HL-60/S4 (cell line): Measurements from ENCODE around the gene KSR2.

Experiments used
- in situ Hi-C: fragments of 300-500 bp; cut with MboI; formaldehyde crosslinking; loops from 2 replicates; pipeline ENCODE4 v1.14.3; 2022; ENCODE audit warnings: low sequenced_read_pairs

KSR2 gene

DNA sequence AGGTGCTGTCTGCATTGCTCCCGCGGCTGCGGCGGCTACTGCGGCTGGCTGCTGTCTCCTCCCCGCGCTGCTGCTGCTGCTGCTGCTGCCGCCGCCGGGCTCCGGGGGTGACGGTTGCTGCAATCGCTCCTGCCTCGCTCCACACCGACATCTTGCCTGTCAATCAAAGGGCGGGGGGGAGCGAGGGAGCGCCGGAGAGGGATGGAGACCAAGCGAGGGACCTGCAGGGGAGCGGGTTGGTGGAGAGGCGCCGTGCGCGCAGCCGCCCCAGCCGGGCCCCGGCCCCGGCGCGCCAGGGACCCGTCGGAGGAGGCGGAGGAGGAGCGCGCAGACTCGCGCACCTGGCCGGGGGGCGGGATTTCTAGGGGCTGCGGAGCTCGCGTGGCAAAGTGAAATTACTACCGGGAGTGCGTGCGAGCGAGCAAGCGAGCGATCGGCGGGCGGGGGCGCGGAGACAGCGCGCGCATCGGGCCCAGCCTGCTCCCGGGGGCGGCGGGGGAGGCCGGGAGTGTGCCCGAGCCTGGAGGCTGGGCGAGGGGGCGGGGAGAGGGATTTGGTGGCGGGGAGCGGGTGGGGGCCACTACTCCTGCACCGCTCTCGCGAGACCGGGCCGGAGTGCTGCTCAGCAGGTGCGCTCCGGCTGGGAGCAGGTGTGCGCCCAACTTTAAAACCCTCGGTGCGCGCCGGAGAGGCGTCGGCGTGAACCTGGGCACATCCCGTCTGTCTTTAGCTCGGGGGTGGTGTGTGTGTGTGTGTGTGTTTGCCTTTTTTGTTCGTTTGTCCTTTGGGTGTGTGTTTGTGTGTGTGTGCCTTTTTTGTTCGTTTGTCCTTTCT, at the start of gene KSR2:
Gene KSR2 (minus strand): TSS at position 165 of the 834 bp plus-strand sequence. CDS start 735 bp downstream, outside the sequence.
- in situ Hi-C loops, result no loop called here

DNA sequence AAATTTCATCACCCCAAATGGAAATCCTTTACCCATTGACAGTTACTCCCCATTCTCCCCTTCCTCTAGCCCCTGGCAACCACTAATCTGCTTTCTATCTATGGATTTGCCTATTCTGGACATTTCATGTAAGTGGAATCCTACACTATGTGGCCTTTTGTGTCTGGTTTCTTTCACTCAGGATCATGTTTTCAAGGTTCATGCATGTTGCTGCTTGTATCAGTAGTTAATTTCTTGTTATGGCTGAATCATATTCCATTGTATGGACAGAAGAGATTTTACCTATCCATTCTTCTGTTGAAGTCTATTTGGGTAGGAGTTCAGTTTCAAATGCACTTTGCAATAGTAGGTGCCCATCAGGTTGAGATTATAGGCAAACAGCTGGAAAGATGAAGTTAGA, 49.1 kb upstream of the KSR2 start:
- in situ Hi-C loops, result no loop called here

GRCh38 chr12:118016424-118017264, 47.9 kb upstream of the KSR2 start, which contains the start of gene RFC5:
Gene RFC5 (plus strand): TSS chr12:118016703. CDS start chr12:118016828, 125 bp downstream.
- in situ Hi-C loops, result no loop called here

GRCh38 chr12:118015944-118016343, 47.2 kb upstream of the KSR2 start:
- in situ Hi-C loops, result no loop called here

DNA sequence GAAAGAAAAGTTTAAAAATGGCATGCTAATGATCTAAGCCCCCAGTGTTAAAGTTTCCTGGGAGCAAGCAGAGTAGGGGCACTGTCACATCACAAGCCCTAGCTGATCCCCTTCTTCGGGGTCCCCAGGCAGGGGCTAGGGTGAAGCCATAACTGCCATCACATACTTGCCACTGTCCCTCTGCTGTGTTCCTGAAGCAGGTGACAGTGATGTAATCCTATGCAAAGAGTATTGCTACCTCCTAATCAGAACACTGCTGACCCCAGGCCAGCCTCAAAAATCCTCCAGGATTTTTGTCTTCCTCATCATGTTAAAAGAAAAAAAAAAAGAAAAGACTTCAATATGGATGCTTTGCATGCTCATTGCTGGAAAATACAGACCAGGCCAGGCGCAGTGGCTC, 46.5 kb upstream of the KSR2 start:
- in situ Hi-C loops, result no loop called here

GRCh38 chr12:118013283-118013682, 44.5 kb upstream of the KSR2 start:
- in situ Hi-C loops, result no loop called here

- in situ Hi-C loops, result no loop called here
Observed at GRCh38 chr12:118011961-118012360, 43.2 kb upstream of the KSR2 start.

DNA sequence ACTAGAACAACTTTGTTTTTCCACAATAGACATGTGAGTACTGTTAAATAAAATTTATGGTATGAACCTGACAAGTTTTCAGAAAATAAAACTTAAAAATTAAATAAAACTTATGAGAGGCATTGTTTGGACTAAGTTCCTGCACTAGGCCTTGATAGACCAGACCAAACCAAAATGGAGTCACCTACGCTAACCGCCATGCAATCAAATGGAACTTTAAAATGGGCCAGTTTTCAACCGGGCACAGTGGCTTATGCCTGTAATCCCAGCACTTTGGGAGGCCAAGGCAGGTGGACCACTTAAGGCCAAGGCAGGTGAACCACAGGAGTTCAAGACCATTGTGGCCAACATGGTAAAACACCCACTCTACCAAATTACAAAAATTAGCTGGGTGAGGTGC, 42.6 kb upstream of the KSR2 start:
- in situ Hi-C loops, result no loop called here

DNA sequence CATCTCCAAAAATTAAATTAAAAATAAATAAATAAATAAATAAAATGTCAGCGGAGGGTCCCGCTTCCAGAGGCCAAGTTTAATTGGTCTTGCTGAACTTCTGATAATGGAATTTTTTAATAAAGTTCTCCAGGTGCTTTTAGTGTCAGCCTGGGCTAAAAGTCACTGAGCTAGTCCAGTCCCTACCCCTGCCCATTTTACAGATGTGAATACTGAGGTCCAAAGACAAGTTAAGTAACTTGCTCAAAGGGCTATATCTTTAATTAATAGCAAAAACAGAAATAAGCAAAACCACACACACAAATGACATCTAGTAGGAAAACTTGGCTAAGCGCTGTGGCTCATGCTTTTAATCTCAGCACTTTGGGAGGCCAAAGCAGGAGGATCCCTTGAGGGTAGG, 42.1 kb upstream of the KSR2 start:
- in situ Hi-C loops, result no loop called here

GRCh38 chr12:117999806-118000205, 31.0 kb upstream of the KSR2 start:
- in situ Hi-C loops, result loop anchor here (5.0 kb wide), 1 partner anchor 352 kb away; no protein-coding TSS in a partner anchor

GRCh38 chr12:117998719-117999118, 29.9 kb upstream of the KSR2 start:
- in situ Hi-C loops, result no loop called here

DNA sequence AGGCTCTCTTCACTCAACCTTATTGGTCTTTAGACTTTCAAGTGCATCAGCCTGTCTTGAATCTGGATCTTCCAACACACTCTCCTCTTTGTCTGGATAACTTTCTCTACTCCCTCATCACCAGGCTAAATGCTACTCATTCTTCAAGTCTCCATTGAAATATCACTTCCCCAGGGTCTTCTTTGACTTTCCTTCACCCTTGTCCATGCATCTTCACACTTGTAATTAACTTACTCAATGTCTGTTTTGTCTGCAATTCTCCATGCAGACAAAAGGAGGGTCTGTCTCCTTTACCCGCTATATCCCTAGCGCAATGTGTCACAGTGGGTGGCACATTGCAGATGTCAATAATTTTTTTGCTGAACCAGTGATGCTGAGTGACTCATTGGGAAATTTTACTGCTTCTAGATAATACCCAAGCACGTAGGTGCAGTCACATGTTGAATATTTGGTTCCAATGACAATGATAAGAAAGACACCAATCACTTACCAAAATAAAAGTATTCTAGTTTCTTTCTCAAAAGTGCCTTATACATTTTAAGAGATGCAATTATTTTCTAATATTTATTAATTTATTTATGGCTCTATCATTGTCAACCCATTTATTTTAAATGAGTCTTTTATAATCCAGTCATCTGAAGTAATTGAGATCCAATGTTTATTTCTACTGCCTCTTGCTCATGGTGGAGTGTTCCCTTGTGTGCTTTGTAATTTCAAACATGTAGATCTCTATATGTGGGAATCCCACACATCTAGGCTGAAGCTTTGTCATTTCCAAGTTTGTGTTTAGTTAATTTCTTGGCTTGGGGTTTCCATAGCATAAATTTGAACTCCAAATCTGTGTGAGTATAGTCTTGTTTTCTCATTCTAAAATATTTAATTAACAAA, 26.0 kb upstream of the KSR2 start:
- in situ Hi-C loops, result no loop called here

GRCh38 chr12:117986705-117987469, 18.1 kb upstream of the KSR2 start:
- in situ Hi-C loops, result no loop called here

DNA sequence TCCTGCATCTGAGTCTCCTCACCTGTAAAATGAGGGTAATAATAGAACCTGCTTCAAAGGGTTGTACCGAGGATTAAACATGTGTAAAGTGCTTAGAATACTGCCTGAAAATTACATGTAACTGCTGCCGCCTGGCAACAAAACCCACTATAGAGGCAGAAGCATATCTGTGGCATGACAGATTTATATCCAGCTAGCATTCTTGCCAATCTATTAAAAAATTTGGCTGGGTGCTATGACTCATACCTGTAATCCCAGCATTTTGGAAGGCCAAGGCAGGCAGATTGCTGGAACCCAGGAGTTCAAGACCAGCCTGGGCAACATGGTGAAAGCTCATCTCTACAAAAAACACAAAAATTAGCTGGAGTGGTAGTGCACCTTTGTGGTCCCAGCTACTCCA, 16.4 kb upstream of the KSR2 start:
- in situ Hi-C loops, result no loop called here

DNA sequence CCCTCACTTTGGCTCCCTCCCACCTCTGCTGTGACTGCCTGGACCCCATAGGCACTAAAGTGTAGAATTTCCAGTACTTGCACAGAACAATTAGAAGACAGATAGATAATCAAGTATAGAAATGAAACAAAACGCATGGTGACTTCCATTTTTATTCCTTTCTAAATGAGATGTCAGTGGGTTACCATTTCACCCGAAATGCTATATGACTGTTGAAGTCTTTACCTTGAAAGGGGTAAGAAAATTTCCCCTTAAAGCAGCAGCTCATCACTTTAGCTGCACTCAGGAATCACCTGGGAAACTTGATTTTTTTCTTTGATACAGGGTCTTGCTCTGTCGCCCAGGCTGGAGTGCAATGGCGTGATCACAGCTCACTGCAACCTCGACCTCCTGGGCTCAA, 12.5 kb upstream of the KSR2 start:
- in situ Hi-C loops, result no loop called here

- in situ Hi-C loops, result no loop called here
Observed at GRCh38 chr12:117980616-117981015, 11.8 kb upstream of the KSR2 start.

GRCh38 chr12:117977373-117977772, 8.6 kb upstream of the KSR2 start:
- in situ Hi-C loops, result no loop called here

GRCh38 chr12:117975006-117975405, 6.2 kb upstream of the KSR2 start:
- in situ Hi-C loops, result no loop called here

GRCh38 chr12:117972301-117972700, 3.5 kb upstream of the KSR2 start:
- in situ Hi-C loops, result no loop called here

DNA sequence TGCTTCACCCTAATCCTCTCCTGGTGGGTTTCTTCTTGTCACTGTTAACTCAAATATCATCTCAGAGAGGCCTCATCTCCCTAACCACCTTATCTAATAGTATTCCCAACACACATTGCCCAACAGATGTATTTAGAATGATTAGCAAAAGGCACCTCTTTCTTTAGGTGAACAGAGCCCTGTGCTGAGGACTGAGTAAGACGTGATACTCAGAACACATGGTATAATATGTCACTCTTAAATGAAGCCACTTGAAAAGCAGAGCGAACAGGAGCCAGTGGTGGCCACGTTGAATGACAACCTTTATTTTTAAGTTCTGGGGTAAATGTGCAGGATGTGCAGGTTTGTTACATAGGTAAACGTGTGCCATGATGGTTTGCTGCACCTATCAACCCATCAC, 1.5 kb upstream of the KSR2 start:
- in situ Hi-C loops, result no loop called here
